Transverse colon (tissue), 4 donors: ENCODE results near the gene CYP1A2.

ENCODE experiments used
- EP300 ChIP-seq: sonication (generic); formaldehyde crosslinking; IDR thresholded peaks from one replicate; pipeline ENCODE4 v1.6.1; 2017; ENCODE audit warnings: antibody characterized with exemption, low read depth
- POLR2A ChIP-seq: fragments of 450-650 bp; IDR thresholded peaks from one replicate; pipeline ENCODE4 v1.6.1; 2016; ENCODE audit warnings: antibody characterized with exemption, mild to moderate bottlenecking, moderate library complexity
- POLR2AphosphoS5 ChIP-seq, 3 donors: sonication (generic); formaldehyde crosslinking; IDR thresholded peaks; one replicate each; pipeline ENCODE4 v1.6.1; 2016; ENCODE audit warnings: antibody characterized with exemption in 3 of 3
- TF ChIP-seq, protein P1 (sequence below), 5 experiments: fragments of 200-600 bp in 3 of 5; fragments of 450-650 bp in 2 of 5; sonication (generic) in 3 of 5; IDR thresholded peaks; 1 replicate in 2 of 5; 2 replicates in 3 of 5; pipeline ENCODE4 v1.5.1; 2016 to 2017; ENCODE audit warnings: antibody characterized with exemption in 5 of 5, inconsistent platforms in 3 of 5, mild to moderate bottlenecking in 2 of 5, moderate library complexity in 1 of 5

DNA sequence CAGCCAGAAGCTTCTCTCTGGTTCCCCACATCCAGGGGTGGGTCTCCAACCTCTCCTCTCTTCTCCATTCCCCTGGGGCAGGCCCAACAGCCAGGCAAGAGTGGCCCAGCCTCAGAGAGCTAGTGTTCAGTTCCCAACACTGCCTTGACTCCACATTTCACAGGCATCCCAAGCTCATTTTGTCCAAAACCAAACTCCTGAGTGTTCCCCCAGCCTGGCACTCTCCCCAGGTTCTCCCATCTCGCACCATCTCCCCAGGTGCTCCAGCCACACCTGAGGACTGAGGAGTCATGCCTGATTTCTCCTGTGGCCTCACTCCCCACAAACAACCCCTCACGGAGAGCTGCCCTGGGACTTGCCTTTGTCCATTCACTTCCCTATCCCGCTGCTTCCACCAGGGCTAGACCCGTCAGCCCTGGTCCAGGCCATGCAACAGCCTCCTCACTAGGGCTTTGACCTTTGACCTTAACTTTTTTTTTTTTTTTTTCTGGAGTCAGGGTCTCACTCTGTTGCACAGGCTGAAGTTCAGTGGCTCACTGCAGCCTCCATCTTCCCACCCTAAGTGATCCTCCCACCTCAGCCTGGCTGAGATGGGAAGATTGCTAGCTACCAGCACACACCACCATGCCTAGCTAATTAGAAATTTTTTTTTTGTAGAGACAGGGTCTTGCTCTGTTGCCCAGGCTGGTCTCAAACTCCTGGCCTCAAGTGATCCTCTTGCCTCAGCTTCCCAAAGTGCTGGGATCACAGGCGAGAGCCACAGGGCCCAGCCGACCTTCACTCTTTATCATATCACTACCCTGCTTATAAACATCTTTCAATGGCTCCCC is 29.3 kb downstream of the CYP1A2 start:
- TF ChIP-seq, protein P1, sequence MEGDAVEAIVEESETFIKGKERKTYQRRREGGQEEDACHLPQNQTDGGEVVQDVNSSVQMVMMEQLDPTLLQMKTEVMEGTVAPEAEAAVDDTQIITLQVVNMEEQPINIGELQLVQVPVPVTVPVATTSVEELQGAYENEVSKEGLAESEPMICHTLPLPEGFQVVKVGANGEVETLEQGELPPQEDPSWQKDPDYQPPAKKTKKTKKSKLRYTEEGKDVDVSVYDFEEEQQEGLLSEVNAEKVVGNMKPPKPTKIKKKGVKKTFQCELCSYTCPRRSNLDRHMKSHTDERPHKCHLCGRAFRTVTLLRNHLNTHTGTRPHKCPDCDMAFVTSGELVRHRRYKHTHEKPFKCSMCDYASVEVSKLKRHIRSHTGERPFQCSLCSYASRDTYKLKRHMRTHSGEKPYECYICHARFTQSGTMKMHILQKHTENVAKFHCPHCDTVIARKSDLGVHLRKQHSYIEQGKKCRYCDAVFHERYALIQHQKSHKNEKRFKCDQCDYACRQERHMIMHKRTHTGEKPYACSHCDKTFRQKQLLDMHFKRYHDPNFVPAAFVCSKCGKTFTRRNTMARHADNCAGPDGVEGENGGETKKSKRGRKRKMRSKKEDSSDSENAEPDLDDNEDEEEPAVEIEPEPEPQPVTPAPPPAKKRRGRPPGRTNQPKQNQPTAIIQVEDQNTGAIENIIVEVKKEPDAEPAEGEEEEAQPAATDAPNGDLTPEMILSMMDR (IDR thresholded peaks at IDR 0.05), result no peak
- TF ChIP-seq POLR2A (no peak), POLR2AphosphoS5 (IDR thresholded peaks at IDR 0.05) (no peak), EP300 (no peak)
